CD4-positive, alpha-beta T cell treated with Interleukin-4 for 4 hours (primary cell): ENCODE results near the gene OR2V1.
"Not testable (repeated sequence)": the region's sequence is repeated elsewhere in the genome, so short reads cannot be mapped to it uniquely, and the experiment has no call there.

Source experiments
- DNase-seq: peaks from one replicate; pipeline ENCODE4 v3.0.0-alpha.2; 2020

OR2V1 gene

GRCh38 chr5:181127907-181128626 lies 2.9 kb downstream of the OR2V1 start:
- no peak for DNase-seq

DNA sequence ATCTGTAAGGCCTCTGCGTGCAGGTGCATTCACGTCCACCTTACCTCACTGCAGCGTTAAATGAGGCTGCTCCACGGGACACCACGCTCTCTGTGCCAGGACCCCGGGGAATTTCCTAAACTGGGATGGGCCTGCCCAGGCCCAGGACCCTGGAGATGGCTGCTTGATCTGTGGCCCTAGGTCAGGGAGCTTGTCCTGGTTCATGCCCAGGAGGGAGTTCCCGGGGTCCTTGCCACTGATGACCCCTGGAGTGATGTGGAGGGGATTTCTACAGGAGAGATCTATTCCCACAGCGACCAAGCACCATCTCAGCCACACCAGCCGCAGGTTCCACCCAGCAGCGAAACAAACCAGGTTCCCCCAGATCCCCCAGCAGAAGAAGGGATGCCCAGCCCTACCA lies 3.5 kb downstream of the OR2V1 start:
- no peak for DNase-seq

DNA sequence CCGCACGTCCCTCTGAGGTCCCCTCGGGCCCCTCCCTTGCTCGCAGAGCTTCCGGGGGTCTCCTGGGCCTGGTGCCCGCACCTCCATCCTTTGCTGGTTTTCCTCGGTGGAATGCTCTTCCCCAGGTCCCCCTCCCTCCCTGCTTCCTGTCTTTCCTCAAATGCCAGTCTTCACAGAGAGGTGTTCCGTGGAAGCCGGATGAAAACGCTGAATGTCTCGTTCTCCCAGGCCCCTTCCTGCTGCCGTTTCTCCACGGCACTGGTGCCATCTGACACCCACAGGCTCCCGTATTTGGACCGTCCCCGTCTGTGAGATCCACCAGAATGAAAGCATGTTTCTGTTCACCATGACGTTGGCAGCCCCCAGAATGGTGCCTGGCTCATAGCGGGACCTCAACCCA lies 4.1 kb downstream of the OR2V1 start:
- no peak for DNase-seq

DNA sequence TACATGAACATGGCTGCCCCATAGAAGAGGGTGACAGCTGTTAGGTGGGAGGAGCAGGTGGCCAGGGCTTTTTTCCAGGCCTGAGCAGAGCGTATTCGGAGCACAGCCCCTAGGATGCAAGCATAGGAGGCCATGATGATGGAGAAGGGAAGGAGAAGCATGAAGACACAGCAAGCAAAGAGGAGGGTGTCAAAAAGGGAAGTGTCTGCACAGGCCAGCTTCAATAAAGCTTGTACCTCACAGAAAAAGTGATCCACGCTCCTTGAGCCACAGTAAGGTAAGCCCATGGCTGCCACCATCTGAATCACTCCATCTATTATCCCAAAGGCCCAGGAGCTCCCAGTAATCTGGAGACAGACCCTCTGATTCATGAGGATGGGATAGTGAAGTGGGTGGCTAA lies 6.4 kb downstream of the OR2V1 start:
- no peak for DNase-seq

DNA sequence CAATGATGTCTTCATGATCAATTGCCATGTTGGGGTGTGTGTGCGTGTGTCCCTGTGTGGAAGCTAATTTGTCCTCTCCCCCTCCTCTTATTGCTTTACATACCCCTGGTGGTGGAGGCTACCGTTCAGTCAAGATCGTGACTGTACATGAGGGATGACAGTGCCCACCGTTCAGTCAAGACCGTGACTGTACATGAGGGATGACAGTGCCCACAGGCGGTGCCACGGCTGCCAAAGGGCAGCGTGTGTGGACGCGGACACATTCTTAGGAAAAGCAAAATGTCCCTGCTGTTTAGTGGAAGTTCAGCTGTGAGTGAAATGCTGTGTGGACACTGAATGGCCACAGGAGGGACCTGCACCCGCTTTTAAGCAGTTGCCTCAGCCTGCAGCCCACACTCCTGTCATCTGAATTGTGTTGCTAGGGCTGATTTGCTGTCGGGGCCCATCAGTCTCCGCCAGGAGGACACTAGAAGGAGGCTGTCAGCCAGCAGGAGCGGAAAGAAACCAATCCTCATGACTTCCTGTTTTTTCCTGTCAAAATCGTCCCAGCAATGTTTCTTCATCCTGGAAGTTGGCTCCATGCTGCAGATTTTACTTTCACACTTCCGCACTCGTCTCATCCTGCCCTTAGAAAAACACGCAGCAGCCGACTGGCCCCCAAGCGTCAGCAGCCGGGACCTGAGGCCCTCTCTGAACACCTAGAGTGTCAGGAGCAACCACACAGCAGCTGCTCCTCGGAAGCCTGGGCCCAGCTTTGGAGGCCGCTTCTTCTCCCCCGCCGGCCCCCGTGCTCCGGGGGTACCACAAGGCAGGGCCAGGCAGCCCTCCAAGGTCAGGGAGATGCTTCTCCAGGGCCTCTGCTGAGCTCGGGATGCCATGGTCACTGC lies 9.1 kb downstream of the OR2V1 start:
- no peak for DNase-seq

GRCh38 chr5:181120761-181121160 lies 10.2 kb downstream of the OR2V1 start:
- DNase-seq, result no peak

DNA sequence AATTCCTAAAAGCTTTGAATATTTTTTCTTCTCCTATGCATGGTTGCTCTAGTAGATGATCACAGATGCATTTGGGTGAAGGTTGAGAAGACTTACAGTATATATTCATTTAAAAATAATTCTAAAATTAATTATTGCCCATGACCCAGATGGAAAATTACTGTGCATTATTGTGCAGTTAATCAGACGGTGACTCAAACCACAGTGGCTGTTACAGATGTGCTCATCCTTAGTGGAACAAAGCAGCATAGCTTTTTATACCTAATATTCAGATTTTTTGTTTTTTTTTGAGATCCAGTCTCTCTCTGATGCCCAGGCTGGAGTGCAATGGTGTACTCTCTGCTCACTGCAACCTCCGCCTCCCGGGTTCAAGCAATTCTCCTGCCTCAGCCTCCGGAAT lies 10.7 kb downstream of the OR2V1 start:
- no peak for DNase-seq

- no peak for DNase-seq
Measured at GRCh38 chr5:181119105-181119504, 11.9 kb downstream of the OR2V1 start.

GRCh38 chr5:181118369-181118768 lies 12.6 kb downstream of the OR2V1 start:
- no peak for DNase-seq

DNA sequence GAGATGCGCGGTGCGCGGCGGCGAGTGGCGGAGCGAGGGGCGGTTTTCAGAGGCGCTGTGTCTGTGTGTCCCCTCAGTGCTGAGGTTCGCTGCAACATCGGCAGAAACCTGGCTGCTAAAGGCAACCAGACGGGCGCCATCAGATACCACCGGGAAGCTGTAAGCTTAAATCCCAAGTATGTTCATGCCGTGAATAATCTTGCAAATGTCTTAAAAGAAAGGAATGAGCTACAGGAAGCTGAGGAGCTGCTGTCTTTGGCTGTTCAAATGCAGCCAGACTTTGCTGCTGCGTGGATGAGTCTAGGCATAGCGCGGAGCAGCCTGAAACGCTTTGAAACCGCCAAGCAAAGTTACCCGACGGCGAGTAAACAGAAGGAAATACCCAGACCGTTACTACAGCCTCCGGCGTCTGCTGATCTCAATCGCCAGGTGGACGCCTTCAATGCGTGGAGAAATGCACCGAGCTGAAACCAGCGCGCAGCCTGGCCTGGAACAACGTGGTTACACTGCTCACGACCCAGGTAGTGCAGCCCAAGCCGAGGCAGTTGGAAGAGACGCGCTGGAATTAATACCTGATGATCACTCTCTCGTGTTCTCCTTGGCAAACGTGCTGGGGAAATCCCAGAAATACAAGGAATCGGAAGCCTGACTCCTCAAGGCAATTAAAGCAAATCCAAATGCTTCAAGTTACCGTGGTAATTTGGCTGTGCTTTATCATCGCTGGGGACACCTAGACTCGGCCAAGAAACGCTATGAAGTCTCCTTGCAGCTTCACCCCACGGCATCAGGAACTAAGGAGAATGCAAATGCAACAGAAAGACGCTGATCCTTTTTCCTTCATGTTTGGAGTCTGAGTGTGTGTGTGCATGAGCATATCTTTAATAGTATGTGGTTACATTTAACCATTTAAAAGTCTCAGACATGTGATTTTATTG lies 15.9 kb downstream of the OR2V1 start:
- DNase-seq, result no peak

DNA sequence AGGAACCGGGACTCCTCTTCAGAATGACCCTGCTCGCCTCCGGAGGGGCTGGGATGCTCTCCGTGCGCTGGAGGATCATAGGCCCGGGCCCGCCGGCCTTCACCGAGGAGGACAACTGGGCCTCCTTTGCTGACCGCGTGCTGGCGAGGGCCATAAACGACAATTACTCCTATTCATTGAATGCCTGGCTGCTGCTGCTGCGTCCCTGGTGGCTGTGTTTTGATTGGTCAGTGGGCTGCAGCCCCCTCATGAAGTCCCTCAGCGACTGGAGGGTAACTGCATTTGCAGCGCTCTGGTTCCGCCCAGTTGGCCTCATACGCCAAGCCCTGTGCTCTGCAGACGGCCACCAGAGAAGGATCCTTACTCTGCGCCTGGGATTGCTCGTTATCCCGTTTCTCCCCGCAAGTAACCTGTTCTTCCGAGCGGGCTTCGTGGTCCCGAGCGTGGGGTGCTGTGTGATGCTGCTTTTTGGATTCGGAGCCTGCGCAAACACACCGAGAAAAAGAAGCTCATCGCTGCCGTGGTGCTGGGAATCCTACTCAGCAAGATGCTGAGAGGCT lies 16.6 kb downstream of the OR2V1 start:
- DNase-seq, result no peak

- DNase-seq, result not testable (repeated sequence)
Measured at GRCh38 chr5:181113572-181113971, 17.4 kb downstream of the OR2V1 start.

GRCh38 chr5:181112476-181112875 lies 18.5 kb downstream of the OR2V1 start:
- no peak for DNase-seq

GRCh38 chr5:181111010-181111409 lies 20.0 kb downstream of the OR2V1 start:
- no peak for DNase-seq

DNA sequence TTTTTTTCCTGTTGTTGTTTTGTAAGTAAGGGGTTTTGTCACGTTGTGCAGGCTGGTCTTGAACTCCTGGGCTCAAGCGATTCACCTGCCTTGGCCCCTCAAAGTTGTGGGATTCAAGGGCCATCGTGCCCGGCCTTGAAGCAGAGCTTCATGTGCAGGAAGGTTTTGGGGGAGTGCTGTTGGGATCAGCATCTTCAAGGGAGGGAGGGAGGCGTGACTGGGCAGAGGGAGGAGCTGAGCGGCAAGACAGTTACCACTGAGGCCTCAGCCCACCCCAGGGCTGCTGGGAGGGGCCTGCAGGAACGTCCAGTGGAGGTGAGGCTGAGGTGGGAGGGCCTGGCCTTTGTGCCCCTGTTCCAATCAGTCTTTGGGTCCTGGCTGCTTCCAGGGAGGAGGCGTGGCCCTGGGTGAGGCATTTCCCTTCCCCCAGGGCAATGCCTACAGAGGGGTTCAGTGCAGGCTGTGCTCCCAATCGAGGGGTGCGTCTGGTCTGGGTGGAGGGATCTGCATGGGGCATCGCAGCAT lies 21.4 kb downstream of the OR2V1 start:
- DNase-seq, result no peak

DNA sequence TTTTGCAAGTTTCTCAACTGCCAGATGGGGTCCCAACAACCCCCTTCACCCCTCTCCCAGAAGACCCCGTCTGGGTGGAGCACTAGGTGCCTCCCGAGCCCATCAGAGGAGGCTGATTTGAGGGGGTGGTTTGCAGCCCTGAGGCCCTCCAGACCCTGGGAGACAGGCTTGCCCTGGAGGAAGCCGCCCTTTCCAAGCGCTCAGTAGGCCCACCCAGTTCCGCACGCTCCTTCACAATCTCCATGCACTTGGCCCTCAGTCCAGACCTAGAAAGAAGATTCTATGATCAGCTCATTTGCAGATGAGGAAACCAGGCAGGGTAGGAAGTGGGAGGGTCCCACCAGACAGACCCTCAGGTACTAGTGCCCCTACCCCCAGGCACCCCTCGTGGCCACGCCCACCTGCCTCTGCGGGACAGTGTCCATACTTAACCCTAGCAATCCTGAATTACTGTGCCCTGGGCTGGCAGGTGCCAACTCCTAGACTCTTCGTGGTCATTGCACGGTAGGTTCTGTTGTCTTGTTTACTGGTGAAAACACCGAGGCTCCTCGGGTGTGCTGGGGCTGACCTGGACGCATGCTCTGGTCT lies 22.3 kb downstream of the OR2V1 start:
- no peak for DNase-seq

GRCh38 chr5:181107699-181108098 lies 23.3 kb downstream of the OR2V1 start:
- DNase-seq, result no peak

DNA sequence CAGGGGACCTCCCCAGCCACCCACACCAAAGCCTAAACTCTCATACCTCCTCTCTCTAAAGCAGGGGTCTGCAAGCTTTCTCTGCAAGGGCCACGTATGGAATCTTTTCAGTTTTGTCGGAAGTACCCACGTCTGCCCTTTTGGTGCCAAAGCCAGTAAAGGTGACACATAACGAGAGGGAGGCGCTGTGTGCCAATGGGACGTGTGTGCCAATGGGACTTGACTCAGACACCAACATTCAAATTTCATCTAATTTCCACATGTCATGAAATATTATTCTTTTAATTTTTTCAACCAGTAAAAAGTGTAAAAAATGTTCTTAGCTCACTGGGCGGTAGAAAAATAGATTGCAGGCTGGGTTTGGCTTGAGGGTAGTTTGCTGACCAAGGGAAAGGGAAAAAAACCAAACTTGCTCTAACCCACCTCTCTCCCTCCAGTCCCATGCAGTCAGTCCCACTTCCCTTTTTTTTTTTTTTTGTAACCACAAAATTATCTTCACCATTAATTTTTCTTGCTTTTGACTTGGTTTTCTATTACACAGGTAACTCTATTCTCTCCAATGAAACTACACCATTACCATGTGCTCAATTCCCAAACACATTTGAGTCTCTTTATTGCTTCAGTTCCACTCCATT lies 25.5 kb downstream of the OR2V1 start:
- DNase-seq, result no peak

DNA sequence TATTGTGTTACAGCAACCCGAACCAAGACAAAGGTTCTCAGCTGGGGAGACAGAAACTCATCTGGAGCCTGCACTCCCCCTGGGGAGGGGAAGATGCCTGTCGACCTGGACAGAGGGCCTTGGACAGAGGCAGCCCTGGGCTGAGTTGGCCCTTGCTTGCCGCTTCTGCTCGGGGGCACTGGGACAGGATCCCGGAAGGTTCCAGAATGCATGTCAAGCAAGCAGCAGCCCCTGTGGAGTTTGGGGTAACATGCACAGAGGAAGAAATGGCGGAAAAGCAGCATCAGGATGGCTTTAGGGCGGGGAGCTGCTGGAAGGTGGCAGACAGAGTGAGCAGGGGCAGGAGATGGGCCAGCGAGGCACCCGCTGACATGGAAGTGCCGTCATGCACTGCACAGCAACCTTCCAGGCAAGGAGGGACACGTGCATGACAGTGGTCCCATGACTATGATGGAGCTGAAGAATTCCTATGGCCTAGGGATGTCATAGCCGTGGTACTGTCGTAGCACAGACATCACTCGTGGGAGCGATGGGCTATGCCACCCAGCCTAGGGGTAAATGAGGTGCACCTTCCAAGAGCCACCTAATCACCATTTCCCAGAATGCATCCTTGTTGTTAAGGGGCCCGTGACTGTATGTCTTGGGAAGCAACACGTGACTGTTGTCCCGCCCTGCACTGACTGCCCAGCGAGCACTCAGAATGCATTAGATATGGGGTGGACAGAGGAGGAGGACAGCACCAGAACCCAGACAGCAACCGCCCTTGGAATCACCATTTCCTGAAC lies 26.2 kb downstream of the OR2V1 start:
- not testable (repeated sequence) for DNase-seq

- DNase-seq, result not testable (repeated sequence)
Measured at GRCh38 chr5:181104259-181104568, 26.8 kb downstream of the OR2V1 start.
